GM21717 (cell line): ENCODE measurements around the gene CCDC126.
"Not testable (repeated sequence)": the region's sequence is repeated elsewhere in the genome, so short reads cannot be mapped to it uniquely, and the experiment has no call there.

Source experiments
- ATAC-seq: cut with Tn5 transposase; IDR thresholded peaks from one replicate; pipeline ENCODE4 v1.9.1; 2021; ENCODE audit warnings: mild to moderate bottlenecking, moderate library complexity; ENCODE audit not compliant: unreplicated experiment

Gene CCDC126

DNA sequence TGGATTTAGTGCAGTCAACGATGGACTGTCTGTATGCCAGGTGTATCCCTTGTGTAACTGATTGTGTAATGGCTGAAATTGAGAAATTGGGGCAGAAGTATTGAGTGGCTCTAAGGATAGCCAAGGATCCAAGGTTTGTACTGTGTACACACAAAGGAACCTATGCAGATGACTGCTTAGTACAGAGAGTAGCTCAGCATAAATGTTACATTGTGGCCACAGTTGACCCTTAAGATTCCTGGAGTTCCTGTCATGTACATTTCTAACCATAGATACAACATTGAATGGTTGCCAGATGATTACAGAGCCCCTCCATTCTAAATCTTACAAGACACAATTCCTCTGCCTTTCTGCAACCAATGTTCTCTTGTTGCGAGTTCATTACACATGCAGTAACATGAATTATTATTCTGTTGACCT lies 25.3 kb downstream of the CCDC126 start:
- ATAC-seq: no peak

DNA sequence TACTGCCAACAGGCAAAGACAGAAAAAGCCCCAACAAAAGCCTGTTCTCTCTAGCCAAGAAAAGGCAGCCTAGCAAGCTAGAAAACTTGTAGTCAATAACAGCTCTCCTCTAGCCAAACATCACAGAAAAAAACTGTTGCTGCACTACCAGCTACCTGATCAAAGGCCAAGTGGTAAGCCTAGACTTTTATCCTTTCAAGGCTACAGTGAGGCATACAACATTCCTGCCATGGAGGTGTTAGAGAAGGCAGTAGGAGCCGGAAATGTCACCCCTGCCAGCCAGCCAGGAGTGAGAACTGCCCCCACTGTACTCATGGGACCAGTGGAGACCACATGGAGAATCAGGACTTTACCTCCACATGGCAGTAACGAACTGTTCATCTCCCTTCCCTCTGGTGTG lies 31.2 kb downstream of the CCDC126 start:
- no peak for ATAC-seq

DNA sequence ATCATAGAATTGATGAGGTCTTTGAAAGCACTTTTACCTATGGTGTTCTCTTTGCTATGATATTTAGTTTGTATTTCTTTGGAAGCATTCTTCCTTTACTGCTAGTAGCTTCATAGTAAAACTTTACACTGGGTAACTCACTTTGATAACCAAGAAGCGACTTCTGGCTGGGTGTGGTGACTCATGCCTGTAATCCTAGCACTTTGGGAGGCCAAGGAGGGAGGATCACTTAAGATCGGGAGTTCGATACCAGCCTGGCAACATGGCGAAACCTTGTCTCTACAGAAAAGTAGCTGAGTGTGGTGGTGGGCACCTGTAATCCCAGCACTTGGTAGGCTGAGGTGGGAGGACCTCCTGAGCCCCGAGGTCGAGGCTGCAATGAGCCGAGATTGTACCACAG lies 36.2 kb downstream of the CCDC126 start:
- no peak for ATAC-seq

DNA sequence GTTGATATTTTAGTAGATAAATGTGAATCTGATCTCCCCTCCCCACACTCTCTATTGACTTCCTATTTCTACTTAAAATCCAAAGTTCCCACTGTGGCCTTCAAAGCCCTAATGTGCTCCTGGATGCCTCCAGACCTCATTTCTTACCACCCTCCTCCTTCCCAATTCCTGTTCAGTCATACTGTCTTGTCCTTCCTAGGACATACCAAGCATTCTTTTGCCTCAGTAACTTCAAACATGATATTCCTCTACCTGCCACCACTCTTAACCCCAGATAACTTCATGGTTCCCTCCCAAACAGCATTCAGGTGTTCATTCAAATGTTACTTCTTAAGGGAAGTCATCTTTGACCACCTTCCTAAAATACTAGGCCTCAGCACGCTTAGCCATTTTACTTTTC lies 48.6 kb downstream of the CCDC126 start:
- no peak for ATAC-seq

DNA sequence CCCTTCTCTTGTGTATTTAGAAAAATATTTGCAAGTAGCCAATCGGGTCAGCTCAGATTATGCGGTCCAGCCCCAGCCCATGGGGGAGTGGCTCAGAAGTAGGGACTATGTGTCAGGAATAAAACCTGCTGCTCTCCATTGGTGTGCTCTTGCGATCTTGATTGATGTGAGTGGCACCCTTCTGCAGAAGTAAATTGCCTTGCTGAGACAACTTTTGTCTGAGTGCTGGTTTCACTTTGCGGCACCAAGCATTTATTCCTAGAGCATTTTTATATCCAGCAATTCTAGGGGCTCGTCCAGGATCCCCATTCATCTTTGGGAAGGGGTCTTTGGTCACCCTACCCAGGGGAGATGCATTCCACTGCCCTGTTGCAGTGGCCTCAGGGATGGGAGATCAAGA lies 56.8 kb downstream of the CCDC126 start:
- ATAC-seq: no peak

DNA sequence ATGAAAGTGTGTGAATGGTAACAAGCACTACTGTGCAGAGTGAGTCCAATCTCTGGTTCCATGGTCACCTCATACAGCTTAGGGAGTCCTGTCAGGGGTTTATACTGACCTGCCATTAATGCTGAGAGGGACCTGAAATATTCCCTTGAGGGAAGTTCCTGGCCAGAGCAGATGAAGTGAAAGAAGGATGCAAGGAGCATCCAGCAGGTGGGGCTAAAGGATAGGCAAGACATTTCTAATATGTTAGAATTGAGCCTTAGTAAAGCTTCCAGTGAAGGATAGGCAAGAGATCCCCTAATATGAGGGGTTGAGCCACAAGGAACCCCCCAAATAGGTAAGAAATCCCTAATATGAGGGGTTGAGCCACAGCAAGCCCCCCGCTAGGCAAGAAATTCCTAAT lies 57.3 kb downstream of the CCDC126 start:
- no peak for ATAC-seq

DNA sequence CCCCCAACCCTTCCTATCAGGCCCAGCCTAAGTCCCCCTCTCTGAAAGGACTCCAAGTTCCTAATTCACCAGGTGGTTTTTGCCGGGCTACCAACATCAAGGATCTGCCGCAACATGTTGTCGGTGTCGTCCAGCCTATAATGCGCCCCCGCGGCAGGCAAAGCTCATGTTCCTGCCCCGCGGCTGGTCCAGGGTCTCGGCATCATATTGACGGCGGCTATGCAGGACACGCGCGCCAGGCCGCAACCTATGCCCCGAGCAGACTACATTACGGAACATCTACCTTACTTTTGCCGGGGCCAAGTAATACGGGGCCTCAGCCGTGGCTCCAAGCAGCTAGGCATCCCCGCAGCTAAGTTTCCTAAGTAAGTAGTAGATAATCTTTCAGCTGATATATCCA lies 58.3 kb downstream of the CCDC126 start:
- ATAC-seq: no peak

DNA sequence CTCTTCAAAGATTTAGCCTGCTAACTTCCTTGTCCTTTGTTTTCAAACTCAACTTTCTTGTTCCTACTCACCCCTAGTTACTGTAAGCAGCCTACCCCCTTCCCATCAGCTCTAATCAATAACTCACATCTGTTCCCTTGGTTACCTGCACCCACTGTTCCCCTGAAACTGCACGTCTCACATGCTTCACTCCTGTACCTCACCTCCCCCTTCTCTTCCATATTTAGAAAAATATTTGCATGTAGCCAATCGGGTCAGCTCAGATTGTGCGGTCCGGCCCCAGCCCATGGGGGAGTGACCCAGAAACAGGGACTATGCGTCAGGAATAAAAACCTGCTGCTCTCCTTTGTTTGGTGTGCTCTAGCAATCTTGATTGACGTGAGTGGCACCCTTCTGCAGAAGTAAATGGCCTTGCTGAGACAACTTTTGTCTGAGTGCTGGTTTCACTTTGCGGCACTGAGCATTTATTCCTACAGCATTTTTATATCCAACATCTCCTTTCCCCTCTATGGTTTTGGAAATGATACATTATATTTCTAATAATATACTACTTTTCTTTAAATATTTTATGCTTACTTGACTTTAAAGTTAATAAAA lies 61.7 kb downstream of the CCDC126 start:
- no peak for ATAC-seq

DNA sequence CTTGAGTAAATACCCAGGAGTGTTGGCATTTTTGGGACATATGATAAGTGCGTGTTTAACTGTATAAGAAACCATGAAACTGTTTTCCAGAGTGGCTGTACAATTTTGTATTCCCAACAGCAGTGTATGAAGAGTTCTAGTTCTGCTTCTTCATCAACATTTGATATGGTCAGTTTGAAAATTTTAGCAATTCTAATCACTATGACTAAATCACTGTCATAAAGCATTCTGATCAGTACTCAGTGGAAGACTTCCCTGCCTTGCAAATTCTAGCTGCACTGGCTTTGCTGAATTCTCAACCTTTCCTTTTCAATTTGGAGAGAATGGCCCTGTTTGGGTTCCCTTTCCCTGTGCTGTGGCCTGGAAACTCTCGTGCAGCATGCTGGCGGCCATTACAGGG lies 64.2 kb downstream of the CCDC126 start:
- no peak for ATAC-seq

DNA sequence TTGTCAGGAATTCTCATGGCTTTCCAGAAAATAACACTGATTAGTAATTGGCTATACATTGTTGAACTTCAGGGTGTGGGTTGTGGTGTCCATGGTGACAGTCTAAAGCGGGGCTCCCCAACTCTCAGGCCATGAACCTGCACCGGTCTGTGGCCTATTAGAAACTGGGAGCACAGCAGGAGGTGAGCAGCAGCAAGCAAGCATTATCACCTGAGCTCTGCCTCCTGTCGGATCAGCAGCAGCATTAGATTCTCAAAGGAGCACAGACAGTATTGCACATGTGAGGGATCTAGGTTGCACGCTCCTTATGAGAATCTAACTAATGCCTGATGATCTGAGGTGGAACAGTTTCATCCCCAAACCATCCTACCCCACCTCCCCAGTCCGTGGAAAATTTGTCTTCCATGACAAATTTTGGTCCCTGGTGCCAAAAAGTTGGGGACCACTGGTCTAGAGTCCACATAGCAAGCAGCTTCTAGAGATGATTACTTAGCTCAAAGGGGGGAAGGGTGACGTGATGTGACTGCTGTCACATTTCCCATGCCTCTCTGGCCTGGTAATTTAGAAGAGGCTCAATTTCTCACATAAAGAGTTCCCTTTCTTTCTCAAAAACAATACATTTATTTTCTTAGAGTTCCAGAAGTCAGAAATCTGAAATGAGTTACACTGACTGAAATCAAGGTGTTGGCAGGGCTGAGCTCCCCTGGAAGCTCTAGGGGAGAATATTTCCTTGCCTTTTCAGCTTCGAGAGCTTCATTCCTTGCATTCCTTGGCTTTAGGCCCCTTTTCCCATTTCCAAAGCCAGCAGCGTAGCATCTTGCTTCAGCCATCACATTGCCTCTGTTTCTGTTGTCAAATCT lies 65.2 kb downstream of the CCDC126 start:
- ATAC-seq: no peak

DNA sequence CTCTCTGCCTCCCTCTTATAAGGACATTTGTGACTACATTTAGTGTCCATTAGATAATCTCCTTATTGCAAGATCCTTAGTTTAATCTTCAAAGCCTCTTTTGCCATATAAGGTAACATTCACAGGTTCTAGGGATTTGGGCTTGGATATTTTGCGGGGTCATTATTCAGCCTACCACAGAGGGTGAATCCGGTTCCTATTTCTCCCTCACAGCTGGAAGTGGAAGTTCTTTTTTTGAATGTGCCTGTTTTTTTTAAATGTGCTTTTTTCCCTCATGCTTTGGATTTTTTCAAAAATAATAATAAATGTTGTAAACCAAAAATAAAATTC lies 65.8 kb downstream of the CCDC126 start:
- no peak for ATAC-seq

DNA sequence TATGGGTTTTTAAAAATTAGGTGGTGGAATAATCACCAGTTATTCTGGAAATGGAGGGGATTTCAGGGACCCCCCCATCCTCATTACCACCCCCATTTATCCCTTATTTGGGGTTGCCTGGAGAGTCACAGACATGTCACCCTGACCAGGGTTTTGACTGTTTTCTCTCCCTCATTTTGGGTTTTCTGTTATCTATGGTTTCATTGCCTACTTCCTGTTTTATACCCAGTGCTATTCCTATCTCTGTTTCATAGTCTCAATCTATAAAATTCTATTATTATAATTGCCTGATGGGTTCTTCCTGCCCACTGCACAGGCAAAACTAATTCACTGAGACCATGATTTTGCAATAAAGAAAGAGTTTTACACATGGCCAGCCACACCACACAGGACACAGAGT lies 66.9 kb downstream of the CCDC126 start:
- ATAC-seq: no peak

DNA sequence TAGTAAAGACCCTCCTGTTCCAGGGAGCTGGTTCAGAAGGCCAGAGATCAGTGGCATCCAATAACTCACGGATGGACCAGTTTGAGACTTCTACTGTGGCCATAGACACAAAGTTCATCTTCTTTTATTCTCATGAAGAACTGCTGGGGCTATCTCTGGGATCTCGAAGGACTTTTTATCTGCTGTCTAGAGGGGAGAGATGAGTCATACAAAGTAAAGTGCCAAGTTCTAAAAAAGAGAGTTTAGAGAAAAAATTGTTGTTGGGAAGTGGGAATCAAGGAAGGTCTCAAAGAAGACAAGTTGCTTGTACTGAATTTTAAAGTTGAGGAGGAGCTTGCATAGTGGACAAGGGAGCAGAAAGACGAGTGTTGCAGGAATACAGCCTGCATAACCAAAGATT lies 74.9 kb downstream of the CCDC126 start:
- ATAC-seq: no peak

DNA sequence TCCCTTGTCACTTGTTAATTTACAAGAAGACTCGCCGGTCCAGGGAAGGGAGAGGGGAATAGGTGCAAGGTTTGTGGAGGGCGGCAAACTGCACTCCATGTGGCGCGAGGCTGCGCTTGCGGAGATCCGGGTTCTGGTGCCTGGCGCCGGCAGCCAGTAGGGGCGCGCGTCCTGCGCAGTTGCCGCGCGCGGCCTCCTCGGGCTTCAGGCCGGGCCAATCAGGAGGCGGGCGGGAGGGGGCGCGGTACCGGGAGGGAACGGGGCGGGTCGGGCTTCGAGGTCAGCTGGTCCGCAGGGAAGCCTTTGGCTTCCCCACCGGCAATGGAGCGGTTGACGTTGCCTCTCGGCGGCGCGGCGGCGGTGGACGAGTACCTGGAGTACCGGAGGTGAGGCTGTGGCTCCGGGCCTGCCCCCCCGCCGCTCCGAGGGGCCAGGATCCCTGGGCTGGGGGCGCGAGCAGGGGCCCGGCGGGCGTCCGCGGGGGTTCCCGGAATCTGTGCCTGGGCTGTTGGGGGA lies 82.8 kb downstream of the CCDC126 start, which contains the start of gene FAM221A:
TSS of gene FAM221A (plus strand) at position 302 of the 516 bp plus-strand sequence. CDS start at position 322, 20 bp downstream.
- peak; percentile 95 for ATAC-seq

DNA sequence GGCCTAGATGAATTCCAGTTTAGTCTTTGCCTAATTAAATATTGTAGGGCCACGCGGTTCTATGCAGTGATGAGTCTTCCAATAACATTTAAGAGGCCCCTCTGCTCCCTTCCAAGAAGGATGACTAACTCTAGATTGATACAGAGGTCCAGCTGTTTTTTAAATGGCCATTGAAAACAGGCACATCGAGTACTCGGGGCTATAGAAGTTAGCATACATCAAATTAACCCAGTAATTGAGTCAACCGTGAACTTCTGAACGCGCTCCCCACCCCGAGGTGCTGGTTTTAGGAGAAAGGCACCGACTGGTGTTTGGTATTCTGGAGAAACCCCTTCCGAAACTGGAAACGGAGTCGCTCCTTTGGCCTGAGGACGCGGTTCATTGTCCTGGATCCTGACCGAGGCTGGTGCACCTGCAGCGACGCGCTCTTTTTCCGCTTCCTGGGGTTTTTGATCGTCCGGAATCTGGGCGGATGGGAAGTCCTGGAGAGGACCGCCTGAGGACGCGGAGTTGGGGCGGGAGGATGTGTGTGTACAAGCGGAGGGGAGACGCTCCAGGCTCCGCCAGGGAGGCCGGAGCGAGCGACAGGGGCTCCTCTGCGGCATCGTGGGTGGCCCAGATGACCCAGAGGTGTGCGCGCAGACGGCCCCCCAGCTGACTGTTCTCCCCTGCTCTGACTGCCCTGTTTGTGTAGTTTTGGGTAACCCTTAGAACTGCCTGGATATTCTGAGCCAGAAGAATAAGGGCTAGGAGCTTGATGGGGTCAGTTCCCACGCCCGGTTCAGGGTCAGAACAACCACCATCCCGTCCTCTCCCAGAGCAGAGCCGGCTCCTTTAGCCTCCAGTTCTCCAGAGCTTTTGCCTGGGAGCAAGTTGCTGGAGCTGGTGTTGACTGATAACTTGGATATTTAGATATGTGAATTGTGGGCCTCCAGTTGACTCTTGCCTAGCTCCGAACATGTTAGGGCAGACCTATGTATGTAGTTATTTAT lies 83.5 kb downstream of the CCDC126 start:
- ATAC-seq: peak; percentile 49

DNA sequence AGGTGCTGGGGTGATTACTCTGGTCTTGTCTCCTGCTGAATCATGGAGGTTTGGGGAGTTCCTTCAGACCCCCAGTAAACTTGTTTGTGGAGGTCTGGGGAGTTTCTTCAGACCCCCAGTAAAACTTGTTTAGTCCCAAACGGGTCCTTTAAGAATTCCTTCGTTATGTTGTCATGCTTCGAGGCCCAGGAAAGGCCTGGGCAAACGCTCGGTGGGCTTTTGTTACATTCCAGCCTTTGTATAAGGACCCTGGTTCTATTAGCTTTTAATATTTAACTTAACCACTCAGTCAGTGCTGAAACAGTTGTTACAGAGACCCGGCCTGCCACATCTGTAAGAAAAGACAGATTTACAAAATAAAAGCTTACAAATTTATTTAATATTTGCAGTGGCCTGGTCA lies 86.9 kb downstream of the CCDC126 start:
- ATAC-seq: not testable (repeated sequence)

DNA sequence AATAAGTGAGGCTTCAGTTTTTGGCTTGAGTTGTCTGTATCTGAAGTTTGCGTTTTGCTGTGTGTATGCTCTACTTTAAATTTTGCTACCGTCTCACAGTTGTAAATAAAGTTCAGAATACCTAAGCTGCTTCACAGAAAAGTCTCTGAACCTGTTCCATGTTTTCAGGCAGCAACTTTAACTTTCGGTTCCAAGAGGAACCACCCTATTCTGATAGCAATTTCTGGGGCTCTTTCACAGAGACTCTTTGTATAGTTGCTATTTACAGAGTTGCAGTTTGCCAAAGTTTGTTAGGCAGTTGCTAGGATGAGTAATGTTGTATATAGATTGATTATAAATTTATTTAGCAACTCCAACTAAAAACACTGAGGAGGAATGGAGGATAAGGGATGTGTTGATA lies 88.5 kb downstream of the CCDC126 start:
- ATAC-seq: no peak

DNA sequence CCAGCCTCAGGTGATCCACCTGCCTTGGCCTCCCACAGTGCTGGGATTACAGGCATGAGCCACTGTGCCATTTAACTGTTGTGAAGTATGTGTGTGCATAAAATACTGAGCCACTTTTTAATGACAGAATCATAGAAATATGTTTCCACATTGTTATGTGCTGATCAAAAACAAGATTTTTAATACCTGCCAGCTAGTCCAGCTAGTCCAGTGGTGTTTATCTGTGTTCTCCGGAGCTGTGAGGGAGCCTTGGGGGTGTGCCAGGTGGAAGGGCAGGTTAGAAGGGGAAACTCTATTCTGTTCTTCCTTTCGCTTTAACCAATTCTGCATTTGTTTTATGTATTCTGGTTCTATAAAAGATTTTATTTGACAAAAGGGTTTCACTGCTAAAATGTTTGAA lies 89.8 kb downstream of the CCDC126 start:
- no peak for ATAC-seq

DNA sequence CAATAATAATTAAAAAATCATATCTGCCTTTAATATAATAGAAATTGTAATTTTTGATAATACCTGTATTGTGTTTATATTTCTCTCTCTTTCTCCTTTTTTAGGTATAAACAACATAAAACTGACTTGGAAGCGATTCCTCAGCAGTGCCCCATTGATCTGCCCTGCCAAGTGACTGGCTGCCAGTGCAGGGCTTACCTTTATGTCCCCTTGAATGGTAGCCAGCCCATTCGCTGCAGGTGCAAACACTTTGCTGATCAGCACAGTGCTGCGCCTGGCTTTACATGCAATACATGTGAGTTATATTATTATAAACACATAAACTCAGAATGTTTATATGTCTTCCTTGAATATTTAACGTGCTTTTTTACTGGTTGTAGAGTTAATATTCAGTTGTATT lies 92.0 kb downstream of the CCDC126 start:
- ATAC-seq: no peak

DNA sequence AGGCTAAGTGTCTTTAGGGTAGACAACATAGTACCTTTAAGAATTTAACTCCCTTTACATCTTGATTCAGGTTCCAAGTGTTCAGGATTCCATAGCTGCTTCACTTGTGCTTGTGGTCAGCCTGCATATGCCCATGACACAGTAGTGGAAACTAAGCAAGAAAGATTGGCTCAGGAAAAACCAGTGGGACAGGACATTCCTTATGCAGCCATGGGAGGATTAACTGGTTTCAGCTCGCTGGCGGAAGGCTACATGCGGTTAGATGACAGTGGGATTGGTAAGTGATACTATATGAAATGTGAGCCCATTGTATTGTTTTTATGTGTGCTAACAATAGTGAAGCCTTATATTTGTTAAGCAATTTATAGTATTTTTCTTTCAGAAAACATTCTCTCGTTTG lies 94.1 kb downstream of the CCDC126 start:
- ATAC-seq: no peak

DNA sequence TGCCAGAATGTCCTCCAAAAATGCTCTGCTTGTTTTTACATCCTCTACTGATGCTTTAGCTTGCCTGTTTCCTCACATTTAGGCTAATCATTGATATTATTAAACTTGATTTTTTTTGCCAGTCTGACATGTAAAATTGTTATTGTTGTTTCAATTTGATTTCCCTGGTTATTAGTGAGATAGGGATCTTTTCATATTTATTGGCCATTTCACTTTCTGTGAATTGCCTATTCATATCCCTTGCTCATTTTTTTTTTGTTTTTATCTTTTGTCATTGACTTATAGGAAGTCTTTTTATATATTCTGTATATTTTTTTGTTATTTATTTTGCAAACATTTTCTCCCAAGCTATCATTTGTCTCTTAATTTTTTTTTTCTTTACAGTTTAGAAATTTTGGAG lies 96.0 kb downstream of the CCDC126 start:
- no peak for ATAC-seq
